ENCODE measurements around the gene MYL6.

MYL6 gene

GRCh38 chr12:56128670-56129205 is 29.4 kb upstream of the MYL6 start:
- in situ Hi-C loops (cut with HindIII; ENCODE audit: low sequenced_read_pairs), result no loop called here

GRCh38 chr12:56129206-56129941 is 28.8 kb upstream of the MYL6 start:
- in situ Hi-C loops (cut with HindIII; ENCODE audit: low sequenced_read_pairs), result no loop called here

DNA sequence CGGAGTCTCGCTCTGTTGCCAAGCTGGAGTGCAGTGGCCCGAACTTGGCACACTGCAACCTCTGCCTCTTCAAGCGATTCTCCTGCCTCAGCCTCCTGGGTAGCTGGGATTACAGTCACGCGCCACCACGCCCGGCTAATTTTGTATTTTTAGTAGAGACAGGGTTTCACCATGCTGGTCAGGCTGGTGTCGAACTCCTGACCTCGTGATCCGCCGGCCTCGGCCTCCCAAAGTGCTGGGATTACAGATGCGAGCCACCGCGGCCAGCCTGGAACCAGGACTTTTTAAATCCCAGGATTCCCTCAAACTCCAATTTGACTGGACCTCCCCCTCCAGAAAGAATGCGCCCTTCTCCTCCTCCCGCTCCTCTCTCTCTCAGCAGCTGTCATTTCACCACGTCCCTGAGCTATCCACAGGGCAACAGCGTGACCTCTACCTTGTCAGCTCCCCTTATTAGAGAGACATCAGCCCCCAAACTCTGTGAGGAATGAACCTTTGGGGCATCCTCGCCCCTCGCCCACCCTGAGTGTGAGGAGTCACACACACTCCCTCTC is 28.1 kb upstream of the MYL6 start:
- in situ Hi-C loops (cut with HindIII; ENCODE audit: low sequenced_read_pairs), result no loop called here

DNA sequence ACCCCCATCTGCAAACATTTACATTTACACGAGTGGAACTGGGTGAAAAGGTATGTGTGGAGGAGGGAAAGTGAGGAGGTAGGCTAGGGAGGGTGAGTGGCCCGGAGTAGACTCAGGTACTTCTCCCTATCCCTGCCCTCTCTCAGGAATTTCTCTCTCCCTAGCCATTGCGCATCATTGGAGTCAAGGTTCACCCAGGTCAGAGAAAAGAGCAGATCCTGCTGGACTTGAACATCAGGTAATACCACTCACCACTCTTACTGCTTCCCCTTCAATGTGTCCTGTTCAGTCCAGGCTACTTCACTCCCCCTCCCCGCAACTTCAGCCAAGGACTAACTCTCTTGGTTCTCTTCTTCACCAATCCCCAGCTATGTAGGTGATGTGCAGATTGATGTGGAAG is 27.3 kb upstream of the MYL6 start:
- in situ Hi-C loops (cut with HindIII; ENCODE audit: low sequenced_read_pairs), result no loop called here

- in situ Hi-C loops (cut with HindIII; ENCODE audit: low sequenced_read_pairs), result no loop called here
These were observed 23.3 kb upstream of the MYL6 start for GRCh38 chr12:56134897-56135296.

- in situ Hi-C loops (cut with HindIII; ENCODE audit: low sequenced_read_pairs), result no loop called here
These were observed 20.1 kb upstream of the MYL6 start for GRCh38 chr12:56137853-56138571.

DNA sequence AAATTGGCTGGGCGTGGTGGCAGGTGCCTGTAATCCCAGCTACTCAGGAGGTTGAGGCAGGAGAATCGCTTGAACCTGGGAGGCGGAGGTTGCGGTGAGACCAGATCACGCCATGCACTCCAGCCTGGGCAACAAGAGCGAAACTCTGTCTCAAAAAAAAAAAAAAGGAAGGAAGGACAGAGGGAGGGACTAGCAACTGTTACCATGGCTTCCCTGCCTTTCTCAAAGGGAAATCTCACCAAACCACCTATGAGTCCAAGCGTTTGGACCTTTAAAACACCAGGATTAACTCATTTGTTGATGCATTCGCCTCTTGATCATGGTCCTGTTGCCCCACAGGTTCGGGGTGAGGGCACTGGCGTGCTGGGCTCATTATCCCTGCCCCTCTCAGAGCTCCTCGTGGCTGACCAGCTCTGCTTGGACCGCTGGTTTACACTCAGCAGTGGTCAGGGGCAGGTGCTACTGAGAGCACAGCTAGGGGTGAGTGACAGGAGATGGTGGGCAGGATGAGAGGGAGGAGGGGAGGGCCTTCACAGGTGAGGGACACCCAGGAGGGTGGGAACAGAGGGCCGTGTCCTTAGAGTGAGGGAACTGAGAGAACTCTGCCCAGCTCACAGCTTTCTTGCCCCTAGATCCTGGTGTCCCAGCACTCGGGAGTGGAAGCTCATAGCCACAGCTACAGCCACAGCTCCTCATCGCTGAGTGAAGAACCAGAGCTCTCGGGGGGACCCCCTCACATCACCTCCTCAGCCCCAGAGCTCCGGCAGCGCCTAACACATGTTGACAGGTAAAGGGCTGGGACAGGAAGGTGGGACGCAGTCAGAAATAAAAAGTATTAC is 16.0 kb upstream of the MYL6 start:
- in situ Hi-C loops (cut with HindIII; ENCODE audit: low sequenced_read_pairs), result no loop called here

GRCh38 chr12:56143217-56143616 is 14.9 kb upstream of the MYL6 start:
- in situ Hi-C loops (cut with HindIII; ENCODE audit: low sequenced_read_pairs), result no loop called here

DNA sequence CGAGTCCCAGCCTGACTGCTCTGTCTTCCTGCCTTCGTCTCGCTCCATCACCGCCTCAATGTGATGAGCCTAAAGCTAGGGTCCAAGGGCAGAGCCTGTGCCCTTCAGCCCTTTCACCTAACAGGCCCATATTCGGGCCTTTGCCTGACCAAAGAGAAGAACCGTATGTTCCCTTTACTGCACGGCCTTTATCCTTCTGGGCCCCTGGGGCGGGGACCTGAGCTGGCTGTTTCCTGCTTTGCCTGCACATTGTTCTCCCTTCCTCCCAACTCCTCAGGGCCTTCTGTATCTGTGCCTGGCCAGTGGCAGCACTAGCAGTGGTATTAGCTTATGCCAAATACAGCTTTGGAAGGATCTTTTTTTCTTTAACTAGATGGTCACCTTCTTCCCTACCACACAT is 14.3 kb upstream of the MYL6 start:
- in situ Hi-C loops (cut with HindIII; ENCODE audit: low sequenced_read_pairs), result no loop called here

GRCh38 chr12:56145217-56145616 is 12.9 kb upstream of the MYL6 start:
- in situ Hi-C loops (cut with HindIII; ENCODE audit: low sequenced_read_pairs), result no loop called here

DNA sequence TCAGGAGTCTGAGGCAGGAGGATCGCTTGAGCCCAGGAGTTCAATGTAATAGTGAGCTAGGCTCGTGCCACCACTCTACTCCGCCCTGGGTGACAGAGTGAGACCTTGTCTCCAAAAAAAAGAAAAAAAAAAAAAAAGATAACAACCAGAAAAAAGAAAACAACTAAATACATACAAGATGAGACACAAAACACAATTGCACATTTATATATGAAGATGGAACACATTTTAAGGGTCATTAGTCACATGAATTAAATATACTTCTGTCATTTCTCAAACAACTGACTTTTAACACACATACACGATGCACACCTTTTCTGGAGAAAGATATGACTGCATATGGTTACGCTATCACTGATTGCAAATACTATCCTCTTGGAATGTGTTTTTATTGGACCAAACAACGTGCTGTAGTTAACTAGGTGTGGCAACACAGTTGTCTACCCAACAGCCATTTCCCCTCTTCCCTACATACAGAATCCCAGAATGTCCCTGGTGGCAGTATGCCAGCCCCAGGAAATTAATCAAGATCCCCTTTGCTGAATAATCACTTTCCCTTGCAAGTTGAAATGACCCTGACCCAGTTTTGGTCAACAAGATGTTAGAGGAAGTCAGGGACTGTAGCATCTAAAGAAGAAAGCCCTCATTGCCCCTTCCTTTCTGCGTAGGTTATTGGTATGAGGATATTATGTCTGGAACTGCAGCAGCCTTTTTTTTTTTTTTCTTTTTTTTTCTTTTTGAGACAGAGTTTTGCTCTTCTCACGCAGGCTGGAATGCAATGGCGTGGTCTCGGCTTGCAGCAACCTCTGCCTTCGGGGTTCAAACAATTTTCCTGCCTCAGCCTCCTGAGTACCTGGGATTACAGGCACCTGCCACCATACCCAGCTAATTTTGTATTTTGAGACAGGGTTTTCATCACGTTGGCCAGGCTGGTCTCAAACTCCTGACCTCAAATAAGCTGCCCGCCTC is 11.4 kb upstream of the MYL6 start:
- in situ Hi-C loops (cut with HindIII; ENCODE audit: low sequenced_read_pairs), result no loop called here

DNA sequence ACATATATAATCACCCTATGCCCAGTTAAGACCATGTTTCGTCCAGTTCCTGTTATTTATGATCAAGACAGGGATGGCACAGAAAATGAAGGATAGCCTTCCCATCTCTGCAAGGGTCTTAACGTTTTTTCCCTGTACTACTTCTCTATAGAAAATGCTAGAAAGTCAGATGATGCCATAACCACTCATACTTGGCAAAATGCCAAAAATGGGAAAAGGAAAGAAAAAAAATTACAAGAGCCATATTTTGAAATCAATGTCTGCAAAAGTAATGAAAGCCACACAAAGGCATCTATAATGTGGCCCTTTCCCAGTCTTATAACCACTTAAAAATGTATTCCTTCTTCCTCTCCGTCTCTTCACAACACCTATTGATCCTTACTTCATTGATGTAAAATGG is 7.6 kb upstream of the MYL6 start:
- in situ Hi-C loops (cut with HindIII; ENCODE audit: low sequenced_read_pairs), result no loop called here

DNA sequence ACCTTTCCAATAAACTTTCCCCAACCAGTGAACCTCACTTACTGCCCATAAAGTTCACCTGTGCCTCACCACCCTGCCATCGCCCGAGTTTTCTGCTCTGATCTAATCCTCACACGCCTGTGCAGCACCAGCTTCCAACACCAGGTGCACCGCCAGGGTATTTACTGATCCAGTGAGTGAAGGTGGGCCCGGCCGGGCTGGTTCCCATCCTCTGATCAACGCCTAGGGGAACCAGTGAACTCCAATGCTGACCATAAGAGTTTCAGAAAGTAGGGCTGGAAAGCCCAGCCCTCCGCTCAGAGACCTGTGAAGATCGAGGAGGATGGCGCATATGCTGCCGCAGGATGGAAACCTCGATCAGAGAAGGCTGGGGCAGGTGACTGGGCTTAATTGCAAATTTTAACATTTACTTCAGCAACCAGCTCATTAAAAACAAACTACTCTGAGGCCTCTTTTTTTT is 6.5 kb upstream of the MYL6 start:
- in situ Hi-C loops (cut with HindIII; ENCODE audit: low sequenced_read_pairs), result no loop called here

- in situ Hi-C loops (cut with HindIII; ENCODE audit: low sequenced_read_pairs), result no loop called here
These were observed 5.9 kb upstream of the MYL6 start, which contains the start of gene MYL6B for GRCh38 chr12:56152132-56152755. TSS of gene MYL6B (plus strand) at chr12:56152587. CDS start at chr12:56153919, 1,332 bp downstream.

GRCh38 chr12:56152756-56153677 is 5.1 kb upstream of the MYL6 start:
- in situ Hi-C loops (cut with HindIII; ENCODE audit: low sequenced_read_pairs), result no loop called here

DNA sequence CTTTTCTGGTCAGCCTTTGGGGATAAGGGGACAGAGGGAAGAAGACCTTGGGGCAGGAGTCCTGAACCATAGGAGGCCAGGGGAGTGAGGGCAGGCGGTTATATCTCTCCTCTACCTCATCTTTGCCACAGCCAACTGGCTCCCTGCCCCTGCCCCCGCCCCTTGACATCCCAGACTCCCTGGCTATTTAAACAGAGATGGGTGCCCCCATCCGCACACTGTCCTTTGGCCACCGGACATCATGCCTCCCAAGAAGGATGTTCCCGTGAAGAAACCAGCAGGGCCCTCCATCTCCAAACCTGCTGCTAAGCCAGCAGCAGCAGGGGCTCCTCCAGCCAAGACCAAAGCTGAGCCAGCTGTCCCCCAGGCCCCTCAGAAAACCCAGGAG is 4.5 kb upstream of the MYL6 start:
- in situ Hi-C loops (cut with HindIII; ENCODE audit: low sequenced_read_pairs), result no loop called here

GRCh38 chr12:56154246-56154771 is 3.9 kb upstream of the MYL6 start:
- in situ Hi-C loops (cut with HindIII; ENCODE audit: low sequenced_read_pairs), result no loop called here

DNA sequence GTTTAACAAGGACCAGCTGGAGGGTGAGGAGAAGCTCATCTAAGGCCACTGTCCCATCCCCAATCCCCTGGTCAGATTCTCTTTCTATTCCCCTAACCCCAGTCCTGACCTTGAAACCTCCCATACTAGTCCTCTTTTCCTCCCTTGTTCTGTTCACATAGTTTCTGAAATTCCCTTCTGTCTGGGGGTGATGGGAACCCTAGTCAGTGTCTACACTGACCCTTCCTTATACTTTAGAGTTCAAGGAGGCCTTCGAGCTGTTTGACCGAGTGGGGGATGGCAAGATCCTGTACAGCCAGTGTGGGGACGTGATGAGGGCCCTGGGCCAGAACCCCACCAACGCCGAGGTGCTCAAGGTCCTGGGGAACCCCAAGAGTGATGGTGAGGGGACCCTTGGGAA is 3.3 kb upstream of the MYL6 start:
- in situ Hi-C loops (cut with HindIII; ENCODE audit: low sequenced_read_pairs), result no loop called here
